ENCODE measurements around the gene ONECUT1. TPM values are rescaled to one million over a fixed set of nuclear protein-coding genes. Genes with fewer than 3 reads are reported as not detected.

Gene ONECUT1
- total and polyA plus RNA-seq, 2 of the 8 experiments (the other 6 are each of a cell fraction or from before 2014, with no cell fraction given) = 0.65 to 6.4 TPM

DNA sequence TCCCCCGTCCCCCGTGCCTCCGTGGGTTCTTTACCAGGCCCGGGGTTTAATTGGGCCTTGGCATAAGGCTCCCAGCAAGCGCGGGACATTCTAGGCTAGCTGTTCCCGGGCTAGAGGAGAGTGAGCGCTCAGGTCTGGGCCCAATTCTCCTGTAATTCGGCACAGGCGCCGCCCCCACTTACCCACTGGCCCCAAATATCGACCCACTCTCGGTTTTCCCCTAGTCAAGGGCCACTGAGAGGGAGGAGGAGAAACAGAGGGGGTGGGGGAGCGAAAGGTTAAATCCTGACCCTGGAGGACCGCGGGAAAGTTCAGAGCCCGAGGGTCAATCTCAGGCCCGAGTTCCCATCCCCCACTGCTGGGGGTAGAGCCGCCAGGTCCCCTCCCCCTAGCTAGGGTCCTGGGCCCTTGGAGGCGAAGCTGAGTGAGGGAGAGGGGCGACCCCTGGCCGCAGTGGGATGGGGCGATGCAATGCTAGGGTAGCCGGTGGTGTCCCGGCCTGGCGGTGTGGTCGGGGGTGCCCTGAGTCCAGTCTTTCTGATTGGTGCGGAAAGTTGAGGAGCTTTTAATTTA lies 8.5 kb upstream of the ONECUT1 start (continued):
- TF ChIP-seq, protein P1, sequence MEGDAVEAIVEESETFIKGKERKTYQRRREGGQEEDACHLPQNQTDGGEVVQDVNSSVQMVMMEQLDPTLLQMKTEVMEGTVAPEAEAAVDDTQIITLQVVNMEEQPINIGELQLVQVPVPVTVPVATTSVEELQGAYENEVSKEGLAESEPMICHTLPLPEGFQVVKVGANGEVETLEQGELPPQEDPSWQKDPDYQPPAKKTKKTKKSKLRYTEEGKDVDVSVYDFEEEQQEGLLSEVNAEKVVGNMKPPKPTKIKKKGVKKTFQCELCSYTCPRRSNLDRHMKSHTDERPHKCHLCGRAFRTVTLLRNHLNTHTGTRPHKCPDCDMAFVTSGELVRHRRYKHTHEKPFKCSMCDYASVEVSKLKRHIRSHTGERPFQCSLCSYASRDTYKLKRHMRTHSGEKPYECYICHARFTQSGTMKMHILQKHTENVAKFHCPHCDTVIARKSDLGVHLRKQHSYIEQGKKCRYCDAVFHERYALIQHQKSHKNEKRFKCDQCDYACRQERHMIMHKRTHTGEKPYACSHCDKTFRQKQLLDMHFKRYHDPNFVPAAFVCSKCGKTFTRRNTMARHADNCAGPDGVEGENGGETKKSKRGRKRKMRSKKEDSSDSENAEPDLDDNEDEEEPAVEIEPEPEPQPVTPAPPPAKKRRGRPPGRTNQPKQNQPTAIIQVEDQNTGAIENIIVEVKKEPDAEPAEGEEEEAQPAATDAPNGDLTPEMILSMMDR (IDR thresholded peaks at IDR 0.05; ENCODE audit: control extremely low read depth in 1 of 3, insufficient read depth in 1 of 3, low read depth in 1 of 3, low read length in 3 of 3) = peak in 2 of 3 experiments; percentile 23 to 49; a peak in 2 of 4 replicates
- TF ChIP-seq ASH2L (IDR thresholded peaks at IDR 0.05; ENCODE audit: low read length) (peak; percentile 61), TAF7 (optimal IDR thresholded peaks at IDR 0.05; ENCODE audit: borderline replicate concordance, low read depth, low read length) (no peak), GTF2F1 (IDR thresholded peaks at IDR 0.05; ENCODE audit: borderline replicate concordance, low read depth, low read length) (no peak), BCL11A (IDR thresholded peaks at IDR 0.05; ENCODE audit: low read depth in 2 of 2, low read length in 2 of 2) (no peak), JUN (IDR thresholded peaks at IDR 0.05; ENCODE audit: low read depth, low read length) (no peak), KDM4A (IDR thresholded peaks at IDR 0.05; ENCODE audit: low read depth, low read length, severe bottlenecking) (peak; percentile 32)
